Psoas muscle (tissue), 8 donors: ENCODE data around the gene LGALS14. TPM values are rescaled to one million over a fixed set of nuclear protein-coding genes. Genes with fewer than 3 reads are reported as not detected.

Source experiments
- ATAC-seq, 4 donors: fragments of 200-7000 bp; cut with Tn5 transposase; one replicate each; pipeline ENCODE4 v1.9.1; 2020; ENCODE audit warnings: moderate library complexity in 3 of 4, mild to moderate bottlenecking in 2 of 4
- DNase-seq, 2 donors: peaks; one replicate each; pipeline ENCODE4 v3.0.0-alpha.2; 2020
- H3K27ac ChIP-seq: fragments of 200-600 bp; one replicate; pipeline ENCODE4 v1.8.0; 2022
- H3K27me3 ChIP-seq, 3 donors: fragments of 200-600 bp in 1 of 3; one replicate each; pipeline versions ENCODE4 v1.6.1 to v1.8.0; 2013 to 2022; ENCODE audit warnings: low read length in 2 of 3, mild to moderate bottlenecking in 2 of 3, moderate library complexity in 1 of 3; ENCODE audit not compliant: insufficient read depth in 3 of 3
- H3K36me3 ChIP-seq, 2 donors: fragments of 200-600 bp in 1 of 2; one replicate each; pipeline versions ENCODE4 v1.6.1 to v1.8.0; 2013 to 2022; ENCODE audit warnings: low read depth in 1 of 2, mild to moderate bottlenecking in 1 of 2, moderate library complexity in 1 of 2; ENCODE audit not compliant: insufficient read depth in 1 of 2
- H3K4me1 ChIP-seq: fragments of 200-600 bp; one replicate; pipeline ENCODE4 v1.8.0; 2022
- H3K4me3 ChIP-seq: fragments of 200-600 bp; one replicate; pipeline ENCODE4 v1.8.0; 2022; ENCODE audit warnings: mild to moderate bottlenecking
- H3K9me3 ChIP-seq: fragments of 200-600 bp; one replicate; pipeline ENCODE4 v1.8.0; 2022
- WGBS, 3 donors: extraction: QIAGEN DNeasy Blood & Tissue Kit; methylation state at CpG; one replicate each; pipeline versions ENCODE4 v1.1.6 to v1.1.7; 2013; 5-methylcytosine and 5-hydroxymethylcytosine counted together
- intact Hi-C, 2 donors: fragments of 100-400 bp; cut with DNase I; formaldehyde crosslinking; loops; one replicate each; pipeline versions ENCODE4 v1.11.0 to v1.14.2; 2022
- polyA plus RNA-seq, 3 donors: library from polyadenylated mRNA; stranded (reverse); fragments of 200-250 nt; gene quantifications; one replicate each; pipeline ENCODE4 v1.2.3, GENCODE V29; 2013
- total RNA-seq, 4 donors: library from RNA; stranded (reverse); fragmentation: NEBNext Ultra II Directional in 2 of 4; extraction: Animal tissue kit (Norgen Biotek cat#: 25700) in 2 of 4; gene quantifications; one replicate each; pipeline versions ENCODE4 v1.2.1 to v1.2.4, GENCODE V29; 2021 to 2023
- TF ChIP-seq, protein P1 (sequence below): fragments of 200-600 bp; IDR thresholded peaks from one replicate; pipeline ENCODE4 v1.8.0; 2022; ENCODE audit warnings: antibody characterized with exemption
- donor health status: healthy with polysubstance abuse.
- donor health status: DM: no; HTN: no; CAD: no; lungs with moderate emphysema.
- donor health status: Bipolar disorder and iron deficiency.
- donor health status: healthy.
- donor health status: DM: yes; HTN: yes; CAD: no.
- donor health status: DM: no; HTN: no; CAD: no.
- donor health status: DM: no; HTN: no; CAD: no.
- donor health status: DM: yes; HTN: yes; CAD: no.

The LGALS14 gene
- total and polyA plus RNA-seq, 7 donors: not detected

DNA sequence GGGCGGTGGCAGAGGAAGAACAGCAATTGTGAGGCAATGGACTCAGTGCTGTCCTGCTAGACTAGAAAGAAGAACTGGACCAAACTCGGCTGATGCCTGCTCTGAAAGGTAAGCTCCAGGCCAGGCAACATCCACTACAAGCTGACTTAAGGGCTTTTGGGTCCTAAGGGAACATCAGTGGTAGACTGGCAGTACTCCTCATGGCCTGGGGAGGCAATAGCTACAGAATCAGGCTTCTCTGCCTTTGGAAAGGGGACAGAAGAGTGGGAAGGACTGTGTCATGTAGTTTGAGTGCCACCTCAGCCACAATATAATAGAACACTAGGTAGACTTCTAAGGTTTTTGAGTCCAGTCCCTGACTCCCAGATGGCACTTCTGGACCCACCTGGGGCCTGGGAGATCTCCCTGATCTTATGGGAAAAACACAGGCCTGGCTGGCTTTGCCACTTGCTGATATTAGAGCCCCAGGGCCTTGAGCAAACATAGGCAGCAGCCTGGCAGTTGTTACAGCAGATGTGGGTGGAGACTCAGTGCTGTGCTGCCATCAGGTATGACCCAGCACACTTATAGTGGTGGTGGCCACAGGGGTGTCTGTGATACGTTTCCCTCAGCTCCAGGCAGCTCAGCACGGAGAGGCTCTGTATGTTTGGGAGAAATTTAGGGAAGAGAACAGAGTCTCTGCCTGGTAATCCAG lies 42.7 kb downstream of the LGALS14 start:
- DNase-seq (no peak), ATAC-seq (no peak)
- Histone ChIP-seq H3K9me3 (no peaks in the 10 kb centered on the region), H3K27me3 (peaks cover 0 to 26% (median 4%) of the 10 kb centered on the region in 3 donors), H3K4me1 (no peaks in the 10 kb centered on the region), H3K27ac (no peak overlapping the region), H3K36me3 (no peaks in the 10 kb centered on the region), H3K4me3 (no peak overlapping the region)
- TF ChIP-seq, protein P1, sequence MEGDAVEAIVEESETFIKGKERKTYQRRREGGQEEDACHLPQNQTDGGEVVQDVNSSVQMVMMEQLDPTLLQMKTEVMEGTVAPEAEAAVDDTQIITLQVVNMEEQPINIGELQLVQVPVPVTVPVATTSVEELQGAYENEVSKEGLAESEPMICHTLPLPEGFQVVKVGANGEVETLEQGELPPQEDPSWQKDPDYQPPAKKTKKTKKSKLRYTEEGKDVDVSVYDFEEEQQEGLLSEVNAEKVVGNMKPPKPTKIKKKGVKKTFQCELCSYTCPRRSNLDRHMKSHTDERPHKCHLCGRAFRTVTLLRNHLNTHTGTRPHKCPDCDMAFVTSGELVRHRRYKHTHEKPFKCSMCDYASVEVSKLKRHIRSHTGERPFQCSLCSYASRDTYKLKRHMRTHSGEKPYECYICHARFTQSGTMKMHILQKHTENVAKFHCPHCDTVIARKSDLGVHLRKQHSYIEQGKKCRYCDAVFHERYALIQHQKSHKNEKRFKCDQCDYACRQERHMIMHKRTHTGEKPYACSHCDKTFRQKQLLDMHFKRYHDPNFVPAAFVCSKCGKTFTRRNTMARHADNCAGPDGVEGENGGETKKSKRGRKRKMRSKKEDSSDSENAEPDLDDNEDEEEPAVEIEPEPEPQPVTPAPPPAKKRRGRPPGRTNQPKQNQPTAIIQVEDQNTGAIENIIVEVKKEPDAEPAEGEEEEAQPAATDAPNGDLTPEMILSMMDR: no peak
- intact Hi-C loops: no loop called here
- WGBS, 3 donors: 62 to 73% (median 72%) methylated on average over 4 of the region's 4 CpGs

DNA sequence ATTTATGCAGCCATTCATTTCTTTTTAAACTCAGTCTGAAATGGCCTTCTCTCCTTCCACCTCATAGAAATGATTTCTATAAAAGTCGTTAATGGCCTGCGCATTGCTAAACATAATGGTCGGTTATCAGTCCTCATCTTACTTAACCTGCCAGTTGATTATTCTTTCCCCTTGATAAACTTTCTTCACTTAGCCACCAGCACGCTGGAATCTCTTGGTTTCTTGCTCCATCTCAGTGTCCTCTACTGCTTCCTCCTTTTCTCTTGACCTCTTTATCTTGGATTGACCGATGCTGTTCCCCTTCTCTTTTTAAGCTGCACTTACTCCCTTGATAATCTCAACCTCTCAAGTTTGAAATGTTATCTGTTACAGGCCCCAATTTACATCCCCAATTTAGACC lies 45.7 kb downstream of the LGALS14 start:
- Histone ChIP-seq H3K27me3 (peaks cover 0 to 7% (median 0%) of the 10 kb centered on the region in 3 donors), H3K36me3 (no peaks in the 10 kb centered on the region), H3K4me3 (no peak overlapping the region), H3K4me1 (no peaks in the 10 kb centered on the region), H3K27ac (no peak overlapping the region), H3K9me3 (no peaks in the 10 kb centered on the region)
- ATAC-seq: no peak
- intact Hi-C loops: no loop called here
- 81 to 87% (median 83%) methylated on average over 5 of the region's 5 CpGs for WGBS, 3 donors
- TF ChIP-seq, protein P1: no peak
- DNase-seq: no peak

DNA sequence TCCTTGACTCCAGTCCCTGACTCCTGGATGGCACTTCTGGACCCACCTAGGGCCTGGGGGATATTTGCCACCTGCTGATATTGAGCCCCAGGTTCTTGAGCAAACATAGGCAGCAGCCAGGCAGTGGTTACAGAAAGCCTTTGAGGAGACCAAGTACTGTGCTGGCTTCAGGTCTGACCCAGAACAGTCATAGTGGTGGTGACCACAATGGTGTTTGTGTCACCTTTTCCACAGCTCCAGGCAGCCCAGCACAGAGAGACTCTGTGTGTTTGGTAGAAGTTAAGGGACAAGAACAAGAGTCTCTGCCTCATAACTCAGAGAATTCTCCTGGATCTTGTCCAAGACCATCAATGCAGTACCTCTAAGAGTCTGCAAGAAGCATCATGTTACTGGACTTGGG lies 48.1 kb downstream of the LGALS14 start:
- Histone ChIP-seq H3K27me3 (peaks cover 0 to 7% (median 0%) of the 10 kb centered on the region in 3 donors), H3K27ac (no peak overlapping the region), H3K36me3 (no peaks in the 10 kb centered on the region), H3K4me1 (no peaks in the 10 kb centered on the region), H3K4me3 (no peak overlapping the region), H3K9me3 (no peaks in the 10 kb centered on the region)
- ATAC-seq (no peak), DNase-seq (no peak)
- intact Hi-C loops: no loop called here
- TF ChIP-seq, protein P1: no peak

DNA sequence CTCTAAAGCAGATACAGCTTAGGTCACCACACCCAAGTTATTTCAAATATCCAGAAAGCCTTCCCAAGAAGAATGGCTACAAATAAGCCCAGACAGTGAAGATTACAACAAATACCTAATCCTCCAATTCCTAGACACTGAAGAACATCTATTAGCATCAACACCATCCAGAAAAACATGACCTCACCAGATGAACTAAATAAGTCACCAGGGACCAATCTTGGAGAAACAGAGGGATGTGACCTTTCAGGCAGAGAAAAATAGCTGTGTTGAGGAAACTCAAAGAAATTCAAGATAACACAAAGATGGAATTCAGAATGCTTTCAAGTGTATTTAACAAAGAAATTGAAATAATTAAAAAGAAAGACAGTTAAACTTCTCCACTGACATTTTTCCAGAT lies 48.5 kb downstream of the LGALS14 start:
- H3K4me3 ChIP-seq: no peak overlapping the region
- no peak overlapping the region for H3K27ac ChIP-seq
- intact Hi-C loops: no loop called here
- H3K27me3 ChIP-seq: peaks cover 0 to 9% (median 0%) of the 10 kb centered on the region in 3 donors
- H3K36me3 ChIP-seq: no peaks in the 10 kb centered on the region
- DNase-seq: no peak
- no peaks in the 10 kb centered on the region for H3K9me3 ChIP-seq
- TF ChIP-seq, protein P1: no peak
- ATAC-seq: no peak
- H3K4me1 ChIP-seq: no peaks in the 10 kb centered on the region

DNA sequence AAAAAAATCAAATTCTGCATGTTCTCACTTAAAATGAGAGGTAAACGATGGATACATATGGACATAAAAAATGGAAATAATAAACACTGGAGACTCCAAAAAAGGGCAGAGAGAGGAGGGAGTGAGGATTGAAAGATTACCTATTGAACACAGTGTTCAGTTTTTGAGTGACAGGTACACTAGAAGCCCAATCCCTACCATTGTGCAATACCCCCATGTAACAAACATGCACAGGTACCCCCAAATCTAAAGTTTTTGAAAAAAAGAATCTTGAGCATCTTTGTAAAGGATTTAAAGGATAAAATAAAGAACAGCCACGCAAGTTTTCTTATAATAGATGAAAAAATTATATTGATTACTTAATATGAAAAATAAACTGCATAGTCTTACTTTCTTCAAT lies 50.3 kb downstream of the LGALS14 start:
- WGBS, 3 donors: 72 to 78% (median 76%) methylated on average over 2 of the region's 2 CpGs
- H3K27ac ChIP-seq: no peak overlapping the region

More for the DNA sequence above, 50.3 kb downstream of the LGALS14 start:
- ATAC-seq: no peak
- Histone ChIP-seq H3K9me3 (no peaks in the 10 kb centered on the region), H3K27me3 (peaks cover 0 to 12% (median 0%) of the 10 kb centered on the region in 3 donors), H3K36me3 (no peaks in the 10 kb centered on the region), H3K4me1 (no peaks in the 10 kb centered on the region), H3K4me3 (no peak overlapping the region)
- TF ChIP-seq, protein P1: no peak
- no peak for DNase-seq
- intact Hi-C loops: no loop called here
